Esophagus muscularis mucosa (tissue), 4 donors: ENCODE results near the gene AGK.

Experiments used
- EP300 ChIP-seq: sonication (generic); formaldehyde crosslinking; IDR thresholded peaks from one replicate; pipeline ENCODE4 v1.6.1; 2017; ENCODE audit warnings: antibody characterized with exemption
- POLR2A ChIP-seq: fragments of 450-650 bp; IDR thresholded peaks from one replicate; pipeline ENCODE4 v1.6.1; 2017; ENCODE audit warnings: antibody characterized with exemption, moderate library complexity, mild to moderate bottlenecking, low read depth
- POLR2AphosphoS5 ChIP-seq, 2 donors: sonication (generic); formaldehyde crosslinking; IDR thresholded peaks; one replicate each; pipeline ENCODE4 v1.6.1; 2017; ENCODE audit warnings: antibody characterized with exemption in 2 of 2
- TF ChIP-seq, protein P1 (sequence below), 3 experiments: fragments of 200-600 bp in 2 of 3; fragments of 450-650 bp in 1 of 3; sonication (generic) in 2 of 3; IDR thresholded peaks; one replicate each; pipeline ENCODE4 v1.5.1; 2017 to 2019; ENCODE audit warnings: antibody characterized with exemption in 3 of 3, mild to moderate bottlenecking in 2 of 3, moderate library complexity in 1 of 3

DNA sequence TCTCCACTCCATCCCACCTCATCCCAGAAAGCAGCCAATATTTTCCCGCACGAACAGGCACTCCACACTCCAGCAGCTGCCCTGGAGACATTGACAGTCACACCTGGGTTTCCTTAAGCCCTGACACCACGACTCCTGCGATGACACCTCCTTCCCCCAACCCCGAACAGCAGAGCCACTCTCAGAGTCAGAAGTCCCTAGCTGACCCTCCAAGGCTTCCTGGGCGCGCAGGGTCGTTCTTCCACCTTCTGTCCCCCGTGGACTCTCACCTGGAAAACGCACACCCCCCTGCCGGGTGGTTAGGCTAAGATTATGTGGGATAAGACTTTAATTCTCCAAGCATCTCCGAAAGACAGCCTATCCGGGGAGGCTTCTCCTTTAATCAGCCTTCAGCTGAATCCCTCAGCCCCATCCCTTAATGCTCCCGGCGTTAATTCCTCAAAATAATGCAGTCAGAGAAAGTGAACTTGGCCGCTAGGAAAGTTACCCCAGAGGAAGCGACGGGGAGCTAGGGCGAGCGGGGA, 149.7 kb downstream of the AGK start:
- no peak for TF ChIP-seq POLR2A
- TF ChIP-seq, protein P1, sequence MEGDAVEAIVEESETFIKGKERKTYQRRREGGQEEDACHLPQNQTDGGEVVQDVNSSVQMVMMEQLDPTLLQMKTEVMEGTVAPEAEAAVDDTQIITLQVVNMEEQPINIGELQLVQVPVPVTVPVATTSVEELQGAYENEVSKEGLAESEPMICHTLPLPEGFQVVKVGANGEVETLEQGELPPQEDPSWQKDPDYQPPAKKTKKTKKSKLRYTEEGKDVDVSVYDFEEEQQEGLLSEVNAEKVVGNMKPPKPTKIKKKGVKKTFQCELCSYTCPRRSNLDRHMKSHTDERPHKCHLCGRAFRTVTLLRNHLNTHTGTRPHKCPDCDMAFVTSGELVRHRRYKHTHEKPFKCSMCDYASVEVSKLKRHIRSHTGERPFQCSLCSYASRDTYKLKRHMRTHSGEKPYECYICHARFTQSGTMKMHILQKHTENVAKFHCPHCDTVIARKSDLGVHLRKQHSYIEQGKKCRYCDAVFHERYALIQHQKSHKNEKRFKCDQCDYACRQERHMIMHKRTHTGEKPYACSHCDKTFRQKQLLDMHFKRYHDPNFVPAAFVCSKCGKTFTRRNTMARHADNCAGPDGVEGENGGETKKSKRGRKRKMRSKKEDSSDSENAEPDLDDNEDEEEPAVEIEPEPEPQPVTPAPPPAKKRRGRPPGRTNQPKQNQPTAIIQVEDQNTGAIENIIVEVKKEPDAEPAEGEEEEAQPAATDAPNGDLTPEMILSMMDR (IDR thresholded peaks at IDR 0.05), result no peak
- no peak for TF ChIP-seq POLR2AphosphoS5 (IDR thresholded peaks at IDR 0.05)
- TF ChIP-seq EP300, result no peak
